ENCODE measurements around the gene KRT81.
"Not testable (repeated sequence)": the region's sequence is repeated elsewhere in the genome, so short reads cannot be mapped to it uniquely, and the experiment has no call there.

The KRT81 gene

GRCh38 chr12:52278575-52279421, 12.5 kb downstream of the KRT81 start:
- FAIRE-seq: no peak
- peak; percentile 47 for DNase-seq (ENCODE audit: low spot score)

- no peak for FAIRE-seq
- no peak for DNase-seq (ENCODE audit: low spot score)
Measured at GRCh38 chr12:52277486-52278245, 13.7 kb downstream of the KRT81 start.

- no peak for FAIRE-seq
- DNase-seq (ENCODE audit: low spot score): no peak
Measured at GRCh38 chr12:52275686-52276085, 15.6 kb downstream of the KRT81 start.

- FAIRE-seq (no peak), DNase-seq (ENCODE audit: low spot score) (no peak)
Measured at GRCh38 chr12:52274521-52275120, 16.7 kb downstream of the KRT81 start, which contains the start of gene KRT86. Gene KRT86, plus strand, starts transcription at chr12:52274645. Its CDS starts 27,272 bp downstream, at chr12:52301917.

- DNase-seq (ENCODE audit: low spot score) (no peak), FAIRE-seq (no peak)
Measured at GRCh38 chr12:52271158-52271557, 20.2 kb downstream of the KRT81 start.

GRCh38 chr12:52270541-52271070, 20.7 kb downstream of the KRT81 start:
- FAIRE-seq (no peak), DNase-seq (ENCODE audit: low spot score) (no peak)

GRCh38 chr12:52268212-52268611, 23.1 kb downstream of the KRT81 start:
- DNase-seq (ENCODE audit: low spot score): peak; percentile 48
- no peak for FAIRE-seq

GRCh38 chr12:52267699-52268098, 23.6 kb downstream of the KRT81 start:
- no peak for DNase-seq (ENCODE audit: low spot score)
- FAIRE-seq: no peak

GRCh38 chr12:52267266-52267665, 24.1 kb downstream of the KRT81 start:
- DNase-seq (ENCODE audit: low spot score): no peak

GRCh38 chr12:52266514-52266913, 24.8 kb downstream of the KRT81 start:
- FAIRE-seq (no peak), DNase-seq (ENCODE audit: low spot score) (no peak)

More at GRCh38 chr12:52267266-52267665, 24.1 kb downstream of the KRT81 start:
- no peak for FAIRE-seq

GRCh38 chr12:52264435-52264825, 26.9 kb downstream of the KRT81 start:
- DNase-seq (ENCODE audit: low spot score): no peak
- no peak for FAIRE-seq

- no peak for FAIRE-seq
- no peak for DNase-seq (ENCODE audit: low spot score)
Measured at GRCh38 chr12:52263761-52264434, 27.4 kb downstream of the KRT81 start.

- FAIRE-seq (no peak), DNase-seq (ENCODE audit: low spot score) (no peak)
Measured at GRCh38 chr12:52262286-52262685, 29.0 kb downstream of the KRT81 start.

- no peak for DNase-seq (ENCODE audit: low spot score)
- FAIRE-seq: no peak
Measured at GRCh38 chr12:52261208-52261484, 30.2 kb downstream of the KRT81 start.

GRCh38 chr12:52260361-52261207, 30.8 kb downstream of the KRT81 start:
- FAIRE-seq (no peak), DNase-seq (ENCODE audit: low spot score) (no peak)

GRCh38 chr12:52259657-52260243, 31.6 kb downstream of the KRT81 start:
- FAIRE-seq (no peak), DNase-seq (ENCODE audit: low spot score) (no peak)

- FAIRE-seq (no peak), DNase-seq (ENCODE audit: low spot score) (no peak)
Measured at GRCh38 chr12:52258335-52258901, 32.9 kb downstream of the KRT81 start.

- not testable (repeated sequence) for DNase-seq (ENCODE audit: low spot score); FAIRE-seq
Measured at GRCh38 chr12:52257922-52258321, 33.4 kb downstream of the KRT81 start.

- no peak for FAIRE-seq
- no peak for DNase-seq (ENCODE audit: low spot score)
Measured at GRCh38 chr12:52257074-52257551, 34.2 kb downstream of the KRT81 start.

GRCh38 chr12:52256584-52256935, 34.8 kb downstream of the KRT81 start:
- FAIRE-seq: no peak
- DNase-seq (ENCODE audit: low spot score): no peak
